IgD-negative memory B cell (primary cell): ENCODE results near the gene SMAP1. TPM values are rescaled to one million over a fixed set of nuclear protein-coding genes. Genes with fewer than 3 reads are reported as not detected.

Experiments used
- H3K27ac Mint-ChIP-seq, 3 donors: one replicate each; pipeline ENCODE4 v1.8.0; 2020 to 2022; ENCODE audit warnings: mild to moderate bottlenecking in 3 of 3, mixed read lengths in 3 of 3, moderate library complexity in 1 of 3
- H3K27me3 Mint-ChIP-seq: one replicate; pipeline ENCODE4 v1.8.0; 2021; ENCODE audit warnings: mixed read lengths
- H3K36me3 Mint-ChIP-seq: one replicate; pipeline ENCODE4 v1.8.0; 2020; ENCODE audit warnings: mild to moderate bottlenecking, mixed read lengths
- H3K4me1 Mint-ChIP-seq, 3 donors: one replicate each; pipeline ENCODE4 v1.8.0; 2020 to 2022; ENCODE audit warnings: mixed read lengths in 3 of 3, mild to moderate bottlenecking in 1 of 3
- H3K4me3 Mint-ChIP-seq, 4 donors: one replicate each; pipeline ENCODE4 v1.8.0; 2020 to 2022; ENCODE audit warnings: mild to moderate bottlenecking in 4 of 4, mixed read lengths in 4 of 4, moderate library complexity in 3 of 4
- H3K9me3 Mint-ChIP-seq, 3 donors: one replicate each; pipeline ENCODE4 v1.8.0; 2020 to 2021; ENCODE audit warnings: mixed read lengths in 3 of 3, mild to moderate bottlenecking in 1 of 3
- polyA plus RNA-seq: library from polyadenylated mRNA; unstranded; fragments of 300-500 nt; fragmentation: Illumina TruSeq; gene quantifications from one replicate; pipeline ENCODE4 v1.2.3, GENCODE V29; 2021

The SMAP1 gene
- polyA plus RNA-seq, 1 donor from 2014 or later: 18.2 TPM

DNA sequence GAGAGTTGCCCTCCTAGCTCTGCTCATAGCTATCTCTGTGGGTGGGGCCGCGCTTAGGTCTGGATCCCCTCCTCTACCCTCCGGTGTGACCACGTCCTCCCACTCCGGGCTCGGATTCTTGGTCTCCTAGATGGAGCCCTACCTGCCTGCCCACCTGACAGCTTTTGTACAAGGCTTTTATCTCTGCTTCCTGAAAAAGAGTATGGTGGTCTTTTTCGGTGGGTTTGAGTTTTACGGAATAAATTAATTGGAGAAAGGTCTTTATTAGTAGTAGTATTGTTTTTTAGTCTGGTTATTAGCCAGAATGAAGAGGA is 773 bp downstream of the SMAP1 start:
- Mint-ChIP-seq H3K27me3 (no peaks in the 10 kb centered on the region), H3K9me3 (peaks cover 0 to 5% (median 0%) of the 10 kb centered on the region in 3 donors), H3K36me3 (no peaks in the 10 kb centered on the region), H3K4me3 (peak overlapping the region; percentile 88 to 97 (median 92)), H3K4me1 (peaks cover 22 to 38% (median 28%) of the 10 kb centered on the region in 3 donors), H3K27ac (peak overlapping the region in 2 of 3 donors; percentile 78 to 79)

DNA sequence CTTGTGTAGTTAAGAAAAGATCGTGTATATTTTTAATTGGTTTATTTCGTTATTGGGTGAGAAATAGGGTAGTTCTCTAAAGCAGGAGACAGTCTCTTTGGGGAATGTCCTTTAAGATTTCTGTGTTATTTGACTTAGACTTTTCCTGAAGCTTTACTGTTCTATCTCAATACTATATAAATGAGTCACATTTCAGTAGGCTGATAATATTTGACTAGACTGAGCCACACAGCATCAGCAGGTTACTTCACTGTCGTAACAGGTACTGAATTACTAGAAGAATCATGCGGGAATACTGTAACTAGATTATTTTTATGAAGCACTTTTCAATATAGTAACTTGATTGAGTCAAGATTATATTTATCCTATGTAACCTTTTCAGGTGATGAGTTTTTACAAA is 1.4 kb downstream of the SMAP1 start:
- peaks cover 0 to 5% (median 0%) of the 10 kb centered on the region in 3 donors for H3K9me3 Mint-ChIP-seq
- H3K36me3 Mint-ChIP-seq: no peaks in the 10 kb centered on the region
- peak overlapping the region in 2 of 3 donors; percentile 78 to 85 for H3K27ac Mint-ChIP-seq
- H3K27me3 Mint-ChIP-seq: no peaks in the 10 kb centered on the region
- peak overlapping the region; percentile 88 to 97 (median 92) for H3K4me3 Mint-ChIP-seq
- peaks cover 24 to 41% (median 33%) of the 10 kb centered on the region in 3 donors for H3K4me1 Mint-ChIP-seq

DNA sequence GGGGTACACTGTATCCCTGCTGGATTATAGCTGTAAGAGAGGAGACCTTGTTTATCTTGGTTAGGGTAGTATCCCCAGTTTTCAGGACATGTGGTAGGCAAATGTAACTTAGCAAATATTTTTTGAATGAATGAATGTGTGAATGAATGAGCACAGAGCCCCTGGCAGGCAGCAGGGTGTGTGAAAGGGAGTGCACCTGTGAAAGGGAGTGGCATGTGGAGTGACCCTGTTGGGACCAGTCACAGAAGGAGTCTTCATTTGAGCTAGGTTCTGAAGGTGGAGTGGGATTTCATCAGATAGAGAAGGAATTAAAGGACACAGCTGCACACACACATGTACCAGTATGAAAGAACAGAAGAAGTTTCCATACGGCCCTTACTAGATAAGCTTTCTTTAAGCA is 4.9 kb downstream of the SMAP1 start:
- H3K9me3 Mint-ChIP-seq: no peaks in the 10 kb centered on the region
- H3K4me3 Mint-ChIP-seq: no peak overlapping the region
- no peak overlapping the region for H3K27ac Mint-ChIP-seq
- H3K27me3 Mint-ChIP-seq: no peaks in the 10 kb centered on the region
- peaks cover 18 to 39% (median 36%) of the 10 kb centered on the region in 3 donors for H3K4me1 Mint-ChIP-seq
- H3K36me3 Mint-ChIP-seq: no peaks in the 10 kb centered on the region

DNA sequence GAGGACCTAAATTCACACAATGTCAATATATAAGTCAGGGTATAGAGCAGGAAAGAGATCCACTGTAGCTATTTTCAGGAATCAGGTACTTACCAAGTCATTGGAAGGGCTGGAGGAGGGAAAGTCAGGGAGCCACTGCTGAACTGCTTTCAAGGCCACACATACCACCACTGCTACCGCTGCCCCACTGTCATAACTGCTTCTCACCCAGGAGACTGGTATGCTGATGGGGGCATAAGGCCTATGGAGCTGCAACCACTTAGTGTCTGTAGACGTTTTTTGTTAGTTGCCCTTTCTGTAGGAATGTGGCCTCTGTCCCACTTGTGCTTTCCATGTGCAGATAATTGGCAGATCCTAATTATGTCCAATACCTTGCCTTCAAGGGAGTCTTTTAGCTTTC is 5.4 kb downstream of the SMAP1 start:
- H3K27ac Mint-ChIP-seq: no peak overlapping the region
- no peaks in the 10 kb centered on the region for H3K27me3 Mint-ChIP-seq
- no peaks in the 10 kb centered on the region for H3K9me3 Mint-ChIP-seq
- H3K4me1 Mint-ChIP-seq: peaks cover 20 to 39% (median 36%) of the 10 kb centered on the region in 3 donors
- peaks cover 2% of the 10 kb centered on the region for H3K36me3 Mint-ChIP-seq
- H3K4me3 Mint-ChIP-seq: no peak overlapping the region

DNA sequence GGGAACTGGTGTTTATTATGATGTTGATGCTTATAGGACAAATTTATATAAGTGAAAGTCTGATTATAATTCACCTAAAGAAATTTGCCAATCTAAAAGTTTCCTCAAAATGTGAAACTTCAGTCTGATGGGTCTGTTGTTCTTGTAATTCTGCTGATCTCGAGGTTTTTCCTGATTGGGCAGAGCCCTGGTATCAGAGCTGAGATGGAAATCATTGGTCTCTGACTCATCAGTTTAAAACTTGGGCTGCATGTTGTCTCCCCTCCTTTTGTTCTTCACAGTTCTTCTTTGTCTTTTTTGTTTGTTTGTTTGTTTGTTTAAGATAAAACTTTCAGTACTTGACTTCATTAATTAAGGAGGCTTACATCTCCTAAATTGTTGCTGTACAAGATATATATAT is 5.9 kb downstream of the SMAP1 start:
- Mint-ChIP-seq H3K4me1 (peaks cover 21 to 38% (median 38%) of the 10 kb centered on the region in 3 donors), H3K36me3 (peaks cover 4% of the 10 kb centered on the region), H3K9me3 (no peaks in the 10 kb centered on the region), H3K27me3 (no peaks in the 10 kb centered on the region), H3K4me3 (peak overlapping the region in 1 of 4 donors; percentile 61), H3K27ac (no peak overlapping the region)

DNA sequence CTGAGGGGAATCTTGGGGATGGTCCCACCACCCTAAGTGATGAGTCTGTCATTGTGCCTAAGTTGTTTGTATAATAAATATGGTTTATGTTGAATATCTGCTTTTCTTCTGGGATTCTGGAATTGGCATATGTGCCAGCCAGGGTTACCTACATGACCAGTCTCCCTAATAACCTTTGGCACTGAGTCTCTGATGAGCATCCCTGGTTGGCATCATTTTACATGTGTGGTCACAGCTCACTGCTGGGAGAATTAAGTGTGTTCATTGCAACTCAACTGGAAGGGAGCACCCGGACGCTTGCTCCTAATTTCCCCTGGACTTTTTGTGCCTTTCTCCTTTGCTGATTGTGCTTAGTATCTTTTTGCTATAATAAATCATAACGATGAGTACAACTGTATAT is 8.1 kb downstream of the SMAP1 start:
- no peaks in the 10 kb centered on the region for H3K27me3 Mint-ChIP-seq
- no peaks in the 10 kb centered on the region for H3K9me3 Mint-ChIP-seq
- H3K4me1 Mint-ChIP-seq: peaks cover 16 to 31% (median 23%) of the 10 kb centered on the region in 3 donors
- no peak overlapping the region for H3K27ac Mint-ChIP-seq
- H3K36me3 Mint-ChIP-seq: peaks cover 5% of the 10 kb centered on the region
- H3K4me3 Mint-ChIP-seq: no peak overlapping the region

DNA sequence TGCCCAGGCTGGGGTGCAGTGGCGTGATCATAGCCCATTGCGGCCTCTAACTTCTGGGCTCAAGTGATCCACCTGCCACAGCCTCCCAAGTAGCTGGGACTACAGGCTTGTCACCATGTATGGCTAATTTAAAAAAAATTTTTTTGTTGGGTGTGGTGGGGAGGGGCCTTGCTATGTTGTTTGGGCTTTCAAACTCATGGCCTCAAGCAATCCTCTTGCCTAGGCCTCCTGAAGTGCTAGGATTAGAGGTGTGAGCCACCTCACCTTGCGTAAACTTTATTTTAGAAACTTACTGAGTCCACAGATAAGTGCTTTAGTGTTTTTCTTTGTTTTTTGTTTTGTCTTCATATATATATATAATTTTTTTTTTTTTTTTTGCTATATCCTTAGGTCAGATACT is 9.1 kb downstream of the SMAP1 start:
- Mint-ChIP-seq H3K27ac (no peak overlapping the region), H3K9me3 (no peaks in the 10 kb centered on the region), H3K4me1 (peaks cover 16 to 33% (median 23%) of the 10 kb centered on the region in 3 donors), H3K4me3 (no peak overlapping the region), H3K36me3 (peaks cover 5% of the 10 kb centered on the region), H3K27me3 (no peaks in the 10 kb centered on the region)

DNA sequence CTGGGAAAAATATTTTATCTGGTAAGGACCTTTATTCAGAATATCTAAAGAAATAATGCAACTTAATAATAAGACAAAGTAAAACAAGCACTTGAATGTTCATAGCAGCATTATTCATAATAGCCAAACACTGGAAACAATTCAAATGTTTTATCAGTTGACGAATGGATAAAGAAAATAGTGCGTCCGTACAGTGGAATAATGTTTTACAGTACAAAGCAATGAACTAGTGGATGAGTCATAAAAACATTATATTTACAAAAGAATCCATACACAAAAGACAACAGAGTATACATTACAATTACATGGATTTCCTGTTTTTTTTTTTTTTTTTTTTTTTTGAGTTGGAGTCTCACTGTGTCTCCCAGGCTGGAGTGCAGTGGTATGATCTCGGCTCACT is 12.7 kb downstream of the SMAP1 start:
- no peaks in the 10 kb centered on the region for H3K27me3 Mint-ChIP-seq

DNA sequence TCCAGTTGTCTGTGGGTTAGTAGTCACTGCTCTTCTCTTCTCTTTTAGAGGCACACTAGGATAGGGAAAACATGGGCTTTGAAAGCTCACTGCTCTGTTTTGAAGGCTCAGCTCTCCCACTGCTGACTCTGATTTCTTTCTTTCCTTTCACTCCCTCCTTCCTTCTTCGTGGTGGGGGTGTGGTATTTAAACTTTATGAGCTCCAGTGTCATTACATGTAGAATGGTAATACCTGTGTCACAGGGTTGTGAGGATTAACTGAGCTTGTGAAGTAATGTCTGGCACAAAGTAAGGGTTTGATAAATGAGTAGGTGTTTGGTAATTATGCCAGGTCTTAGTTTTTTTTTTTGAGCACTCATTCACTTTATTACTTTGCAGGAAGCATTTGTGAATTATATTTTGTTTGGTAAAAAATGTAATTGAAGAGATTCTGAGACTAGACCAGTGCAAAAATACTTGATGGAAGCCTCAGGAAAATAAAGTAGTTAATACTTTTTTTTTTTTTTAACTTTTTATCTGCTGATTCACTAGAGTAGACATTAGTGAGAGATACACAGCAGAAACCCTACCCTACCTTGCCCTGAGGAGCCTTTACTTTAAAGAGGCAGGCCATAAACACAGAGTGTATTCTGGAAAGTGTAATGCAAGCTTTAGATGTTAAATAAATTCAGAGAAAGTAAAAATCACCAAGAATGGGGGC is 17.3 kb downstream of the SMAP1 start:
- peaks cover 15 to 41% (median 24%) of the 10 kb centered on the region in 3 donors for H3K4me1 Mint-ChIP-seq
- no peaks in the 10 kb centered on the region for H3K27me3 Mint-ChIP-seq
- H3K27ac Mint-ChIP-seq: no peak overlapping the region
- no peaks in the 10 kb centered on the region for H3K36me3 Mint-ChIP-seq
- peak overlapping the region in 1 of 4 donors; percentile 18 for H3K4me3 Mint-ChIP-seq
- H3K9me3 Mint-ChIP-seq: no peaks in the 10 kb centered on the region

More for the DNA sequence above, 12.7 kb downstream of the SMAP1 start:
- Mint-ChIP-seq H3K4me3 (no peak overlapping the region), H3K4me1 (peaks cover 20 to 42% (median 21%) of the 10 kb centered on the region in 3 donors), H3K27ac (no peak overlapping the region), H3K9me3 (no peaks in the 10 kb centered on the region), H3K36me3 (peaks cover 5% of the 10 kb centered on the region)

DNA sequence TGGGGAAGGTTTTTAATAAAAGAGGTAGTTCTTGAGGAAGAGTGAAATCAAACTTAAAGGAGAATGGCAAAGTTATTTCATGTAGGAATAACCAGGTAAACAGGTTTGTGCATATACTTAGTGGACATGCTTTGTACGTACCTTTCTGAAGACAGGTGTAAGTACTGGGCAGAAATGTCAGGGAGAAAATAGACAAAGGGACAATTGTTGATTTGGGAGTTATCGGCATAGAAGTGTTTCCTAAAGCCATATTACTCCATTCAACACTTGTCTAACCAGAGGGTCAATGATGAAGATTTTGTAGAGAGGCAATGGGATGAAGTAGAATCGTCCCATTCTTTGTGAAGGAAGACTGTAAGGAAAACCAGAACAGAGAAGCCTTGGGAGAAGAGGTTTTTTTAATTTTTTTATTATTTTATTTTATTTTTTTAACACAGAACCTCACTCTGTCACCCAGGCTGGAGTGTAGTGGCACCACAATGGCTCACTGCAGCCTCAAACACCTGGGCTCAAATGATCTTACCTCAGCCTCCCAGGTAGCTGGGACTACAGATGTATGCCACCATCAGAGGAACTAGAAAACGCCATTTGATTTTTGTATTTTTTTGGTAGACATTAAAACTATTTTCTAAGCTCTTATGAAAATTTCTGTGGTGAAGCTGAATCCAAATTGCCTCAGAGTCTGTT is 18.0 kb downstream of the SMAP1 start:
- Mint-ChIP-seq H3K4me1 (peaks cover 15 to 40% (median 24%) of the 10 kb centered on the region in 3 donors), H3K4me3 (peak overlapping the region in 1 of 4 donors; percentile 27)

DNA sequence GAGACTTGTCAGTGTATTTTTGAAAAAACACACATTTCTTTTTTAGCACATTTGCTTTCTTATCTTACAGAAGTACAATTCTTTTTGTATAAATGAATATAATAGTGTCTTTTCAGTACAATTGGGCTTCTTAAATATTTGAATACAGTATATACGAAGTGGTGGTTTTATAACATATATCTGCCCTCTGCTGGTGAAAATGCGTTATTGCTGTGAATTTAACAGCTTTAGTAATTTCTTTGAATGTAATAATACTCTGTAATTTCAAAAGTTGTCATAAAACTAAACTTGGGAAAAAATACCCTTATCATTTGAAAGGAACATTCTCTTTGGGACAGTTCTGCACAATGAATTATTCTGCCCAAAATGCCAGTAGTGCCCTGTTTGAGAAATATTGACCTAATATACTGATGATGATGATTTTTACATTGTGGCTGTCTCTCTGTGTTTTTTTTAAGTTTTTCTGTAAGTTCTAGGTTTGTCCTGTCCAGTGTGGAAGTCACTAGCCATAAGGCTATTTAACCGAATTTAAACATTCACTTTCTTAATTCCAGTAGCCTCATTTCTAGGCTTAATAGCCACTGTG is 19.0 kb downstream of the SMAP1 start:
- H3K27ac Mint-ChIP-seq: no peak overlapping the region
- H3K9me3 Mint-ChIP-seq: peaks cover 0 to 7% (median 6%) of the 10 kb centered on the region in 3 donors
- no peak overlapping the region for H3K4me3 Mint-ChIP-seq
- peaks cover 3% of the 10 kb centered on the region for H3K36me3 Mint-ChIP-seq
- peaks cover 17 to 36% (median 25%) of the 10 kb centered on the region in 3 donors for H3K4me1 Mint-ChIP-seq
- no peaks in the 10 kb centered on the region for H3K27me3 Mint-ChIP-seq

More for the DNA sequence above, 18.0 kb downstream of the SMAP1 start:
- no peak overlapping the region for H3K27ac Mint-ChIP-seq
- peaks cover 0 to under 1% (median under 1%) of the 10 kb centered on the region in 3 donors for H3K9me3 Mint-ChIP-seq
- H3K36me3 Mint-ChIP-seq: no peaks in the 10 kb centered on the region
- H3K27me3 Mint-ChIP-seq: no peaks in the 10 kb centered on the region

DNA sequence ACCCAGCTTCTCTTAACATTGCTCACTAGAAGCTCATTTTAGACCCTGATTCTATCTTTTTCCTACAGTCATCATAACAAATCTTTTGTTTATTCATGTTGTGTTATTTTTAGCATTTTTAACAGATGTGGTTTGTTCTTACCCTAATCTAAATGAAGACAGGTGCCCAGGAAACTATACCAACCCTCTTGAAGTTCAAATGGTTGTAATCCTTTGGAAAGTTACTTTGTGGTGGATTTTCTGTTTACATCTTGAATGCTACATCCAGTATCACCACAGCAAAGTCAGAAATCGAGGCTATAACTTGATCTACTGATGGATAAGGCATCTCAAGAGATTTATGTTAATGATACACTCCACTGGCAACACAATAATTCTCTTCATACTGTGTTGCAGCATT is 26.2 kb downstream of the SMAP1 start:
- Mint-ChIP-seq H3K4me1 (peaks cover 32 to 43% (median 38%) of the 10 kb centered on the region in 3 donors), H3K36me3 (peaks cover 19% of the 10 kb centered on the region), H3K4me3 (peak overlapping the region in 1 of 4 donors; percentile 38), H3K27me3 (no peaks in the 10 kb centered on the region), H3K9me3 (peaks cover 0 to 10% (median 6%) of the 10 kb centered on the region in 3 donors), H3K27ac (peak overlapping the region in 1 of 3 donors; percentile 58)

DNA sequence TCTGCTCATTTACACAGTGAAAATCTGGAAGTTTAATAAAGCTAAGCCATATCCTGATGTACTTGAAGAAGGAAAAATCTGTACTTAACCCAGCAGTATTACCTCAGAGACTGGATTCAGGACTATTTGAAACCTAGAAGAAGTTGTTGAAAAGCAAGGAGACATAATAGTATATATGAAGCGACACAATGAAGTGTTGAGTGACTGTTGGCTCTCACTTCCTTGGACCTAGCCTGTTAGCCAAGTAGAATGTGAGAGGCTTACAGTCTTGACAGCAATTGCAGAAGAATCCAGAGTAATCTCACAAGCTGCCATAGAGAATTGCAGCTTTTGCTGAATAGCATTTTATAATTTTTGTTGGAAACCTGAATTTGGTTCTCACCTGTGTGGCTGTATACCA is 26.7 kb downstream of the SMAP1 start:
- H3K27ac Mint-ChIP-seq: peak overlapping the region in 1 of 3 donors; percentile 58
- peak overlapping the region in 1 of 4 donors; percentile 38 for H3K4me3 Mint-ChIP-seq
- H3K9me3 Mint-ChIP-seq: peaks cover 0 to 10% (median 6%) of the 10 kb centered on the region in 3 donors
- no peaks in the 10 kb centered on the region for H3K27me3 Mint-ChIP-seq
- H3K36me3 Mint-ChIP-seq: peaks cover 19% of the 10 kb centered on the region
- H3K4me1 Mint-ChIP-seq: peaks cover 32 to 41% (median 34%) of the 10 kb centered on the region in 3 donors

DNA sequence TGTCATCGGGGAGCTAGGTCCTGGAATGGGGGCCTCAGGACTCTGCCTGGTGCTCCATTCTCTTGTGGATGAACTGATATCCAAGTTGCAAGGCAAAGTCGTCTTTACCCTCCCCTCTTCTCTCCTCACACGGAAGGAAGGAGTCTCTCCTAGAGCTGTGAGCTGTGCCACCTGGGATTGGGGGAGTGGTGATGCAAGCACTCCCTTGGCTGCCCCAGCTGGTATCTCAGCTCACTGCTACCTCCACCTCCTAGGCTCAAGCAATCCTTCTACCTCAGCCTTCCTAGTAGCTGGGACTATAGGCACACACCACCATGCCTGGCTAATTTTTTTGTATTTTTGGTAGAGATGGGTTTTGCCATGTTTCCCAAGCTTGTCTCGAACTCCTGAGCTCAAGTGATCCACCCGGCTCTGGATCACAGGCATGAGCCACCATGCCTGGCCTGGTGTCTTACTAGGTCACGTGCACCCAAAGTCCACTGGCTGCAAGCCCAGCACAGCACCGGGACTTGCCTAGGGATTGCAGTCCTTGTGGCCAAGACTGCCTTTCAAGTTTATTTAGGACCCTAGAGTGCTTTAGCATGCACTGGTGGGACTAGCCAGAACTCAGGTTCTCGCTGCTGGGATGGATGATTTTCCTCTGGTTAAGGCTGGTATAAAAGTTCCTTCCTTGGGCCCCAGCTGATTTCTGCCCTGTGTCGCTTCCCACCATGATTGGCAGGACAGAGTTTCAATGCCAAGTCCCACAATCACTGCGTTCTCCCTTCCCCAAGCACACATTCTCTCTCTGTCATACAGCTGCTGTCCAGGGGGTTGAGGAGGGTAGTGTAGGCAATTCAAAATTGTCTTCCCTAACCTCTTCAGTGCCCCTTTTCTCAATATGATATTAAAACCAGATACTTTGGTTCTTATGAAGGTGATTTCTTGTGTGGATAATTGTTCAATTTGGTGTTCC is 33.5 kb downstream of the SMAP1 start:
- H3K27me3 Mint-ChIP-seq: no peaks in the 10 kb centered on the region
- no peak overlapping the region for H3K4me3 Mint-ChIP-seq
- no peaks in the 10 kb centered on the region for H3K9me3 Mint-ChIP-seq

More for the DNA sequence above, 33.5 kb downstream of the SMAP1 start:
- H3K4me1 Mint-ChIP-seq: peaks cover 20 to 31% (median 28%) of the 10 kb centered on the region in 3 donors
- H3K36me3 Mint-ChIP-seq: peaks cover 9% of the 10 kb centered on the region
- H3K27ac Mint-ChIP-seq: peak overlapping the region in 1 of 3 donors; percentile 58
